ENCODE results near the gene AP1S1.

GRCh38 chr7:101160910-101161309 lies 6.6 kb downstream of the AP1S1 start:
- TF ChIP-seq GATA2 (IDR thresholded peaks at IDR 0.05; ENCODE audit: low read depth, low read length) = no peak
- TF ChIP-seq GATA3 (IDR thresholded peaks at IDR 0.05; ENCODE audit: low read depth, low read length) = no peak
